GM21529 (cell line): ENCODE results near the gene ACADVL.

Experiments
- ATAC-seq: cut with Tn5 transposase; IDR thresholded peaks from one replicate; pipeline ENCODE4 v1.9.1; 2021; ENCODE audit not compliant: unreplicated experiment

The ACADVL gene

DNA sequence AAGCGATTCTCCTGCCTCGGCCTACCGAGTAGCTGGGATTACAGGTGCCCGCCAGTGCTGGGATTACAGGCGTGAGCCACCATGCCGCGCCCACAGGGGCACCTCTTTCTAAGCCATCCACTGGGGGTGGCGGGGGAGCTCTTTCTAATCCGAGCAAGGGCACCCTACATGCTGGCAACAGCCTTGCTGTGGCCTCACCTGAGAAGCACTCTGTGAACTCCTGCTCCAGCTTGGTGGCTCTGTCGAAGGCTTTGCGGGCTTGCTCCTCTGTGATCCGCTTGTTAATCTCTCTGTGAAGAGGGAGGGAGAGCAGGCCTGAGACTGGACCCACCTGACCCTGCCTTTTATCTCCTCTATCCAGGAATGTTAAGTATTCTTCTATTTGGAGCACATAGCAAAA is 28.7 kb upstream of the ACADVL start:
- ATAC-seq = no peak

- no peak for ATAC-seq
These were observed 28.0 kb upstream of the ACADVL start for GRCh38 chr17:7191571-7192270.

DNA sequence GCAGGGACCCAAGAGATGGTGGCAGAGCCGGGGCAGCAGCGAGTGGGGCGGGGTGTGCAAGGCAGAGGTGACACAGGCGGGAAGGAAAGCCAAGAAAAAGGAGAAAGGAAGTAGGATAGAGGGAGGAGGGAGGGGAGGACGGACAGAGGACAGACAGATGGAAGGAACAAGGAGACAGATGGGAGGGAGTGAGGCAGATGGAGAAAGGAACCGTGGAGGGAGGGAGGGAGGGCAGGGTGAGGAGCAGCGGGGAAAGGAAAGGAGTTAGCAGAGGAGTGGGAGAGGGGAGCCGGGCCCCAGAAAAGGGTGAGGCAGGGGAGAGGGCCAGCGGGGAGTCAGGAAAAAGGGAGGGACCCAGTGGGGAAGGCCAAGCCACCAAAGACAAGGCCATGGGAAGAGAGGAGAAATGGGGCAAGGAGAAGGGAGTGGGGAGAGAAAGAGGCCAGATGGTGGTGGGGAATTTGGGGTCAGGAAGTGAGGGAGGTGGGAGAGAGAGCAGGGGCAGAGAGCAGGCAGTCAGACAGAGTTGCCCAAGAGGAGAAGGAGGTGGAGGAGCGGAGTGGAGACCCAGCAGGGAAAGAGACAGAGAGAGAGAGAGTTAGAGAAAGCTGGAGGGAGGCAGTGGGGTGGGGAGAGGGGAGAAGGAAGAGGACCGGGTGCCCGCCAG is 27.3 kb upstream of the ACADVL start:
- ATAC-seq = no peak

DNA sequence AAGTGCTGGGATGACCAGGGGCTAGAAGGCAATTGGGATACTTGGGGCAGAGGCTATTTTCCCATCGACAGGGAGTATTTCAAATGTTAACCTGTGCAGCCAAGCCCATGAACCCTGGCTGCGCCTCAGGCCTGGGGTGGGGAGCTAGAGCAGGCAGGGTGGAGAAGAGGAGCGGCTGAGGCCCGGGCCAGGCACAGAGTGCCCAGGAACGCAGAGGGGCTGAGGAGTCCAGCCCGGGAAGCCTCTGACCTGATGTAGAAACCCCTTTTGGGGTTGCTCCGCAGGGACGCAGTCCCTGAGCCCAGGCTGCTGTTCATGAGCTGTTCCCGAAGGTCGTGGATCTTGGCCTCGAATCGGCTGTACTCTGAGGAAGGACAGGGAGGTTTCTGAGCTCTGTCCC is 23.8 kb upstream of the ACADVL start:
- no peak for ATAC-seq

- ATAC-seq = no peak
These were observed 22.9 kb upstream of the ACADVL start for GRCh38 chr17:7196651-7197401.

DNA sequence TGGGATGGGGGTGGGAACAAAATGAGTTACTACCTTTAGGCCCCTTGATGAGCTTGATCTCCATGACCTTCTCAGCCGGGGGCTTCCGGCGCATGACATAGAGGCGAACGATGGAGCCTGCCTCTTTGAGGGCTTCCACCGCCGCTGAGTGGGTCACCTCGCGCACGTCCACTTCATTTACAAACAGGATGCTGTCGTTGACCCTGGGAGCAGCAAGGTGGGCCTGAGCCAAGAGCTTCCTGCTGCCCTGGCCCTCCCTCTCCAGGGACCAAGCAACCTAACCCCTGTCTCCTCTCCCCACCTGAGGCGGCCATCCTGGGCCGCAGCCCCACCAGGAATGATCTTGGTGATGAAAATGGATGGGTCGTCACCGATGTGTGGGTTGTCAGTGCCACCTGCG is 16.3 kb upstream of the ACADVL start:
- no peak for ATAC-seq

- no peak for ATAC-seq
These were observed 15.4 kb upstream of the ACADVL start for GRCh38 chr17:7204336-7204735.

GRCh38 chr17:7204828-7205461 is 14.8 kb upstream of the ACADVL start:
- peak; percentile 86 for ATAC-seq

DNA sequence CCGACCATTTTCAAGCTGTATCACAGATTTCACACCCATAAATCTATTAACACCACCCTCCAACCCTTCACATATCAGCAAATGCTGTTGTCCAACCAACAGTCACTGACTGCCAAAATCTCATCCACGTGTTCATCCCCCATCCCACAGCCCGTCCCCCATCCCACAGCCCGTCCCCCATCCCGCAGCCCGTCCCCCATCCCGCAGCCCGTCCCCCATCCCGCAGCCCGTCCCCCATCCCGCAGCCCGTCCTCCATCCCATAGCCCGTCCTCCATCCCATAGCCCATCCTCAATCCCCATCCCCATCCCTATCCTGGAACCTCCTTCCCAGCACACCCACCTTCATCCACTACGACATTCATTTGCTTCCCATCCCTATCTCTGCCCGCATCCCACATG is 14.2 kb upstream of the ACADVL start:
- ATAC-seq = no peak

DNA sequence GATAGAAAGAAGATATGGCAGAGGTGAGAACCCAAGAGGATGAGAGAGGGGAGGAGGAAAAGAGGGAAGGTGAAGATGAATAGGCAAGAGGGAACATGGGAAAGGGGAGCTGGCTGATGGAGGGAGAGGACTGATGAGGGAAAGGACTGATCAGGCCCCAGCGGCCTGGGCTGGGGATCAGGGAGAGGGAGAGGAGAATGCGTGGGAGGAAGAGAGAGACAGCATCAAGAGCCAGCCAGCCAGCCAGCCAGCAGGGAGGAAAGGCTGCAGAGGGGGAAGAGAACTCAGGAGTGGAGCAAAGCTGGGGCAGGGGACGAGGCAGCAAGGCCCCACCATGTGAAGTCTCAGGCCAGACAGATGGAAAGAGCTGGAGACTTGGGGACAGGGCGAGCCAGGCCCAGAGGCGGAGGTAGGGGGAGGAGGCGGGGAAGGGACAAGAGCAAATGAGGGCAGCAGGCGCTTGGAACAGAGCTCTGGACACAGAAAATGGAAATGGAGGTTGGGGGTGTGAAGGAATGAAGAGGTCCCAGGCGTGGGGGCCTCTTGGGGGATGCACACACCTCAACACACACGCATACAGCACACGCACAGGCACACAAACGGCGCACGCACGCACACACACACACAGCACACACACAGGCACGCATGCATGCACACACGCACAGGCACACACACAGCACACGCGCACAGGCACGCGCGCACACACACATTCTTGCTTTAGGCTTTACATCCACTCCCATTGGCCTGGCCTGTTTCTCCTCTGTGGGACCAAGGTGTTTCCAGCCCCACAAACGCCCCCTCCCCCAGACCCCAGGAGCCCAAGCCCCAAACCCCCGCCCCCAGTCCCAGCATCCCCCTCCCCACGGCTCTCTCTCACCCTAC is 12.4 kb upstream of the ACADVL start:
- ATAC-seq = no peak

GRCh38 chr17:7208027-7208571 is 11.6 kb upstream of the ACADVL start:
- ATAC-seq = no peak

DNA sequence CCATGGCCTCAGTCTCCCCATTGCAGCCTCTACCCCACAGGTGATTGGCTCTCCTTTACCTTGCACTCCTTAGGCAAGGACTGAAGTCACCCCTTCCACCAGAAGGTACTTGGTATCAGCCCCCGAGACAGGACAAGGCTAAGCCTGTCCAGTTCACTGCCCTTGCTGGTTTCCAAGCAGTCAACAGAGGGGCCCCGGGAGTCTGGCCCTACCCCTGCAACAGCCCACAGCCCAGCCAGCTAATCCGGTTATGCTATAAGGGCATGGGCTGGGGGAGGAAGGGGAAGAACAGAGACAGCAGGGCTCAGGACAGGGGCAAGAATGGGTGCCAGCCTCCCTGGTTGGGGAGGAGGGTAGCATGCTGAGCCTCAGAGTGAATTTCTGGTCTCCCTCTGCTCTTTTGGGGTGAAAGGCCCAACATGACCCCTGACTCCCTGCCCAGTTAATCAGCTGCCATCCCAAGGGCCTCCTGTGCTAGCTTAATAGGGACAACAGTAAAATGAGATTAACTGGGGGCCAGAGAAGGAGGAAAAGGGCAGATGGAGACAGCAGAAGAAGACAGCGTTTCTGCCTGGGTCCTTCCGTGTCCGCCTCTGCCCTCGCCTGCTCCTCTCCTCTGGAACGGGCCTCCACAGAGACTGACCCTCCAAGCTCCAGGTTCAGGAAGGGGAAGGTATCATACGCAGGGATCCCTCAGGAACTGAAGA is 10.8 kb upstream of the ACADVL start:
- ATAC-seq = no peak

- no peak for ATAC-seq
These were observed 8.1 kb upstream of the ACADVL start for GRCh38 chr17:7211491-7212273.

DNA sequence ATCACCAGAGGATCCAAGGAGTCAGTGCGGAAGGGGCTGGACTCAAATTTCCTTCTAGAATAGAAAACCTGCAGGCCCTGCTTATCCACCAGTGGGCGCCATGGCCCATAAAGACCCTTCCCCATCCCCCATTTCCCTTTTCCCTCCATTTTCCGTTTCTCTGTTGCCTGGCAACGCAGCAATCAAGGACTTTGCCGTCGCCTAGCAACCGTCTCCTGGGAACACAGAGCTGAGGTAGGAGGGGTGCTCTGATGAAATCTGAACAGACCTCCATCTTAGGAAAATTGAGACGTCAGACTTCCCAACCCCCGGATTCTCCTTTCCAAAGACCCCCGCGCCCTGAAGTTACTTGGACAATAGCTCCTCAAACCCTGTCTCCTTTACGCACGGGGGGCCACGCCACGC is 5.8 kb upstream of the ACADVL start:
- ATAC-seq = no peak

DNA sequence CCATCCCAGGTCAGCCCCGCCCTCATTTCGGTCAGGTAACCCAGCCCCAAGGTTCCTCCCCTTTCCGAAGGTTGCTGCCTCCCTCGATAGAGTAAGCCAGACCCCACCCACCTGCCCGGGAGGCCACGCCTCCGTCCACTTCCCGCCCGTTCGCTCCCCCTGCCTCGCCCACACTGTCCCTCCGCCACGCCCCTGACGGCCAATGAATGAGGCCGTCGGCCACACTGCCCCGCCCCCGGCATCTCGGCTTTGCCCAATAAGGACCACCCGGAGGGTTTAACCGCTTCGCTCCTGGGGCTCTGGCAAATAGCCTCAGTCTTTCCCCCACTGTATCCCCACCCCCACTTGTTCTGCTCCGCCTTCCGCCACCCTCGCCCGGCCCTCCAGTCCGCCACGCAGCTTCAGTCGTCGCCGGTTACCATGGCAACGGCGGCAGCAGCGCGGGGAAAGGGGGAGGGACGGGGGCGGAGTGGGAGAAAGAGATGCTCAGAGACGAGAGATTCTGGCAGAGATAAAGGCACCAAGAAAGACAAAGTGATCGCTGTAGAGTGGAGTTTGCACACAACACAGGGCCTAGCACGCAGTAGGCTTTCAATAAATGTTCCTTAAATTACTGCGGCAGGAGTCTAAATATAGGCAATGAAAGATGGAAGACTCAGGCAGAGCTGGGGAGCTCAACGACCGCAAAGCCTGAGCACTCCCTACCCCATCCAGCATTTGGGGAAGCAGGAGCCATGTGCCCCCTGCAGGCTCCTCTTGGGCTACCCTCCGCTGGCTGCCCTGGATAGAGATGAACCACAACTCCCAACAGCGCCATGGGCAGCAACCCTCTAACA is 5.2 kb upstream of the ACADVL start:
- ATAC-seq = peak; percentile 74

DNA sequence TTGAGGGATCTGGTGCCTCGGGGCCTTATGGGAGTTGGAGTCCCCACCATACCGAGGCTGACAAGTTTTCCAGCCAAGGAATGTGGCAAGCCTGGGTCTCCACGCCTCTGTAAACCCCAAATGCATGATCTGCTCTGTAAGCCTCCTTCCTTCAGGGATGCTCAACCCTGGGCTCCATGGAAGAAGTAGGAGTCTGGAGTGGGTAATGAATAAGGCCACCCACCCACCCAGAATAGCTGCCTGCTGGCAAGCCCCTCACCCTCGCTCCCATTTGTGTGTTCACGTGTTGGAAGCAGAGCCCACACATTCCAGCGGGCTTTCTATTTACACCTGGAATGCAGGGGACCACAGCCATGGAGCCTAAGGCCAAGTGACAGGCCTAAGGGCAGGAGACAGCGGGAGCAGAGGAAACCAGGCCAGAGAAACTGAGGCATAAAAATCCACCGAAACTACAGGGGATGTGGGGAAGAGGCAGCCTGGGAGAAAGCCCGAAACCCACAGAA is 4.6 kb upstream of the ACADVL start:
- ATAC-seq = no peak

GRCh38 chr17:7215652-7216180 is 4.0 kb upstream of the ACADVL start:
- no peak for ATAC-seq
